SK-N-SH (cell line): Measurements from ENCODE around the gene ZNF487. TPM values are rescaled to one million over a fixed set of nuclear protein-coding genes. Genes with fewer than 3 reads are reported as not detected.

Source experiments
- CTCF ChIA-PET: fragments of 300-600, 350-600 bp; formaldehyde crosslinking; extraction: SDS; loops from one replicate; lab custom pipeline; 2021; lab: Yijun Ruan, JAX
- POLR2A ChIA-PET: fragments of 350-600 bp; sonication (Branson Sonifier 250); formaldehyde crosslinking; extraction: SDS; loops from one replicate; lab custom pipeline; 2020; ENCODE audit warnings: antibody characterized with exemption, inconsistent platforms; lab: Yijun Ruan, JAX
- DNase-seq: peaks from one replicate; pipeline ENCODE4 v3.0.0; 2012
- H2AFZ ChIP-seq: fragments of 200-600 bp; sonication (generic); 2 replicates; pipeline ENCODE4 v1.8.1; 2016; ENCODE audit warnings: antibody characterized with exemption, mild to moderate bottlenecking, low read depth
- H3F3A ChIP-seq: fragments of 200-600 bp; sonication (generic); replicated peaks from 2 replicates; pipeline ENCODE3; 2016; ENCODE audit warnings: antibody characterized with exemption, mild to moderate bottlenecking; ENCODE audit not compliant: insufficient read depth
- H3K27ac ChIP-seq, 2 experiments: fragments of 200-500 bp in 1 of 2; fragments of 200-600 bp in 1 of 2; sonication (Bioruptor generic) in 1 of 2; sonication (generic), shearing (Covaris generic) in 1 of 2; 2 replicates each; pipeline versions ENCODE4 v1.5.1 to v1.6.1; 2014 to 2016; ENCODE audit warnings: low read depth in 2 of 2, inconsistent platforms in 1 of 2, low read length in 1 of 2, mild to moderate bottlenecking in 1 of 2, mixed read lengths in 1 of 2
- H3K27me3 ChIP-seq: fragments of 200-600 bp; sonication (generic), shearing (Covaris generic); 2 replicates; pipeline ENCODE4 v1.6.1; 2016; ENCODE audit warnings: mixed run types; ENCODE audit not compliant: insufficient read depth
- H3K36me3 ChIP-seq, 2 experiments: fragments of 200-500 bp in 1 of 2; fragments of 200-600 bp in 1 of 2; sonication (Bioruptor generic) in 1 of 2; sonication (generic) in 1 of 2; replicated peaks in 1 of 2; 2 replicates each; pipeline versions ENCODE3 to v1.5.1; 2014 to 2016; ENCODE audit warnings: low read length in 1 of 2, mild to moderate bottlenecking in 1 of 2; ENCODE audit not compliant: insufficient read depth in 2 of 2, control insufficient read depth in 1 of 2
- H3K4me1 ChIP-seq, 2 experiments: fragments of 200-500 bp in 1 of 2; fragments of 200-600 bp in 1 of 2; sonication (Bioruptor generic) in 1 of 2; sonication (generic), shearing (Covaris generic) in 1 of 2; 2 replicates each; pipeline versions ENCODE4 v1.5.1 to v1.6.1; 2014 to 2016; ENCODE audit warnings: low read depth in 1 of 2, low read length in 1 of 2, mixed run types in 1 of 2; ENCODE audit not compliant: insufficient read depth in 2 of 2, control insufficient read depth in 1 of 2
- H3K4me2 ChIP-seq: fragments of 200-600 bp; sonication (generic), shearing (Covaris generic); 2 replicates; pipeline ENCODE4 v1.6.1; 2017; ENCODE audit warnings: mixed run types
- H3K4me3 ChIP-seq, 2 experiments: fragments of 200-500 bp in 1 of 2; fragments of 200-600 bp in 1 of 2; sonication (Bioruptor generic) in 1 of 2; sonication (generic), shearing (Covaris generic) in 1 of 2; 2 replicates each; pipeline versions ENCODE4 v1.5.1 to v1.8.1; 2014 to 2016; ENCODE audit warnings: low read depth in 2 of 2, inconsistent platforms in 1 of 2, low read length in 1 of 2, mild to moderate bottlenecking in 1 of 2, mixed read lengths in 1 of 2, moderate library complexity in 1 of 2
- H3K79me2 ChIP-seq: fragments of 200-600 bp; sonication (generic); 2 replicates; pipeline ENCODE4 v1.8.1; 2017; ENCODE audit warnings: mild to moderate bottlenecking; ENCODE audit not compliant: insufficient read depth
- H3K9ac ChIP-seq: fragments of 200-600 bp; sonication (generic); 2 replicates; pipeline ENCODE4 v1.6.1; 2017; ENCODE audit warnings: mixed run types
- H3K9me2 ChIP-seq: fragments of 200-600 bp; sonication (generic); 2 replicates; pipeline ENCODE4 v1.6.1; 2017; ENCODE audit warnings: mixed run types
- H3K9me3 ChIP-seq: fragments of 200-600 bp; sonication (generic); 2 replicates; pipeline ENCODE4 v1.6.1; 2017; ENCODE audit warnings: mixed run types, mild to moderate bottlenecking, moderate library complexity
- H4K20me1 ChIP-seq: fragments of 200-600 bp; sonication (generic); 2 replicates; pipeline ENCODE4 v1.6.1; 2017; ENCODE audit warnings: mild to moderate bottlenecking, mixed run types; ENCODE audit not compliant: insufficient read depth
- ELF1 ChIP-seq: IDR thresholded peaks from 2 replicates; pipeline ENCODE4 v1.4.0; 2012
- EP300 ChIP-seq, 2 experiments: IDR thresholded peaks; 2 replicates each; pipeline versions ENCODE4 v1.4.0 to v1.6.1; 2012; ENCODE audit warnings: borderline replicate concordance in 1 of 2, low read depth in 1 of 2, low read length in 1 of 2
- FOXM1 ChIP-seq: IDR thresholded peaks from 2 replicates; pipeline ENCODE4 v1.4.0; 2012; ENCODE audit warnings: low read depth, mild to moderate bottlenecking
- GABPA ChIP-seq: IDR thresholded peaks from 2 replicates; pipeline ENCODE4 v1.4.0; 2012; ENCODE audit warnings: low read depth, mild to moderate bottlenecking
- MEF2A ChIP-seq: IDR thresholded peaks from 2 replicates; pipeline ENCODE4 v1.4.0; 2012; ENCODE audit warnings: low read depth, borderline replicate concordance
- MXI1 ChIP-seq: IDR thresholded peaks from 2 replicates; pipeline ENCODE4 v1.6.1; 2012; ENCODE audit warnings: mild to moderate bottlenecking, low read depth, low read length, improper control_type of control experiment
- NFIC ChIP-seq: IDR thresholded peaks from 2 replicates; pipeline ENCODE4 v1.4.0; 2012; ENCODE audit warnings: borderline replicate concordance
- NRF1 ChIP-seq: IDR thresholded peaks from 2 replicates; pipeline ENCODE4 v1.6.1; 2012; ENCODE audit warnings: low read depth, mild to moderate bottlenecking, low read length
- RCOR1 ChIP-seq: fragments of 150-350 bp; IDR thresholded peaks from 2 replicates; pipeline ENCODE4 v1.6.1; 2017; ENCODE audit warnings: antibody characterized with exemption, low read length
- RFX5 ChIP-seq: IDR thresholded peaks from 2 replicates; pipeline ENCODE4 v1.6.1; 2012; ENCODE audit warnings: mild to moderate bottlenecking, improper control_type of control experiment, low read length
- RXRA ChIP-seq: IDR thresholded peaks from 2 replicates; pipeline ENCODE4 v1.4.0; 2012; ENCODE audit warnings: low read depth, mild to moderate bottlenecking, borderline replicate concordance
- SIN3A ChIP-seq: IDR thresholded peaks from 2 replicates; pipeline ENCODE4 v1.6.1; 2012; ENCODE audit warnings: low read depth, mild to moderate bottlenecking, low read length, moderate library complexity, borderline replicate concordance
- SMC3 ChIP-seq: IDR thresholded peaks from 2 replicates; pipeline ENCODE4 v1.6.1; 2012; ENCODE audit warnings: low read depth, low read length, improper control_type of control experiment
- TAF1 ChIP-seq: IDR thresholded peaks from 2 replicates; pipeline ENCODE4 v1.6.1; 2012; ENCODE audit warnings: low read depth, mild to moderate bottlenecking, low read length, moderate library complexity, borderline replicate concordance
- TEAD4 ChIP-seq: IDR thresholded peaks from 2 replicates; pipeline ENCODE4 v1.4.0; 2012; ENCODE audit warnings: mild to moderate bottlenecking, borderline replicate concordance; ENCODE audit not compliant: insufficient read depth
- YY1 ChIP-seq: IDR thresholded peaks from 2 replicates; pipeline ENCODE4 v1.4.0; 2012; ENCODE audit warnings: low read depth, mild to moderate bottlenecking
- WGBS: methylation state at CpG from one replicate; pipeline ENCODE4 v1.1.6; 2017; ENCODE audit warnings: low lambda C conversion rate; 5-methylcytosine and 5-hydroxymethylcytosine counted together
- polyA plus RNA-seq, 3 experiments: library from polyadenylated mRNA; depleted of rRNA; stranded (reverse); fragments of >200 nt; gene quantifications; 2 replicates each; pipeline ENCODE4 v1.2.3, GENCODE V29; 2012
- TF ChIP-seq, protein P1 (sequence below): IDR thresholded peaks from 2 replicates; pipeline ENCODE4 v1.4.0; 2012; ENCODE audit warnings: low read depth, borderline replicate concordance
- TF ChIP-seq, protein P2 (sequence below): fragments of 200-600 bp; sonication (generic); IDR thresholded peaks from 2 replicates; pipeline ENCODE4 v1.6.1; 2017; ENCODE audit warnings: antibody characterized with exemption, mild to moderate bottlenecking, moderate library complexity
- TF ChIP-seq, protein P3 (sequence below): fragments of 150-350 bp; IDR thresholded peaks from 2 replicates; pipeline ENCODE4 v1.6.1; 2017; ENCODE audit warnings: antibody characterized with exemption, low read length, low read depth, borderline replicate concordance
- TF ChIP-seq, protein P4 (sequence below): IDR thresholded peaks from 2 replicates; pipeline ENCODE4 v1.4.0; 2012; ENCODE audit warnings: low read depth
- TF ChIP-seq, protein P5 (sequence below): fragments of 150-350 bp; IDR thresholded peaks from 2 replicates; pipeline ENCODE4 v1.6.1; 2016; ENCODE audit warnings: mild to moderate bottlenecking, low read depth, low read length

ZNF487 gene
- polyA plus RNA-seq, 1 of the 3 experiments (the other 2 are of a cell fraction): 2.7 TPM

DNA sequence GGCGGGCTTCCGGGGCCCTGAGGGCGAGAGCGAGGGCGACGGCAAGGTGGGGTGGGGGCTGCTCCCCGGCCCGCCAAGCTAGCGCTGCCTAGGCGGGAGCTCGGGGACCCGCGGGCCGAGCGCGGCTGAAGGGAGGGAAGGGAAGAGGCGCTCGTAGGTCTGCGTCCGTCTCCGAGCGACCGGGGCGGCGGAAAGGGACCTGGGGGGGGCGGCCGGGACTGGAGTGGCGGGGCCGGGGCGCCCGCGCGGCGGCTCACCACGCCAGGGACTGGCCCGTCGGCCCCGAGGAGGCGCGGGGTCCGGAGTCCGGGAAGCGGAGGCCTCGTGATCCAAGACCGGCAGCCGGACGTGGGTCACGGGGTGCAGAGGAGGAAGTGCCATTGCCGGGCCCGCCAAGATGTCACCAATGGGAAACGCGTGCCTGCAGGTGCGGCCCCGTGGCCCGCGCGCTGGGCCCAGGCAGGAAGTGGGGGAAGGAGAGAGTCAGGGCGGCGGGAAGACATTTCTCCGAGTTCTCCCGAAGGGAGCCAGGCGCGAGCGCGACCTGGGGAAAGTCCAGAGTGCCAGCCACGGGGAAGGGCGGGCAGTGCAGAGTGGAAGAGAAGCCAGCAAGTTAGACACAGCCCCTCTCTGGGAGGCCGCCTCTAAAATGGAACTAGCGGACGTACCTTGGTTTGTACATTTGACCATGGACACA is 39.8 kb upstream of the ZNF487 start:
- H3K4me1 ChIP-seq: peaks cover 20 to 46% of the 10 kb centered on the region in 2 experiments
- CTCF ChIA-PET: interaction anchor here (1.4 kb wide), 1 partner anchor 11 kb away, joined by 4 read pairs; no protein-coding TSS in a partner anchor

More for the DNA sequence above, 39.8 kb upstream of the ZNF487 start:
- H3K9ac ChIP-seq: peak overlapping the region; percentile 88; the same call in 1 of the 2 replicates
- no peaks in the 10 kb centered on the region for H3K27me3 ChIP-seq
- TF ChIP-seq ELF1 (peak; percentile 74), RXRA (no peak), NRF1 (no peak), YY1 (0 out of 2 replicates have a peak, but pooled peaks have one; percentile 17), GABPA (peak; percentile 61), EP300 (IDR thresholded peaks at IDR 0.05; ENCODE audit: borderline replicate concordance in 1 of 2, low read depth in 1 of 2, low read length in 1 of 2) (no peak; a peak in 1 of 4 replicates), SIN3A (peak; percentile 88; the same call in 1 of the 2 replicates), RFX5 (no peak), TAF1 (peak; percentile 40; the same call in 1 of the 2 replicates), TEAD4 (no peak), MXI1 (peak; percentile 96), MEF2A (no peak), RCOR1 (no peak), FOXM1 (no peak), SMC3 (no peak), NFIC (no peak; the same call in 1 of the 2 replicates)
- TF ChIP-seq, protein P1, sequence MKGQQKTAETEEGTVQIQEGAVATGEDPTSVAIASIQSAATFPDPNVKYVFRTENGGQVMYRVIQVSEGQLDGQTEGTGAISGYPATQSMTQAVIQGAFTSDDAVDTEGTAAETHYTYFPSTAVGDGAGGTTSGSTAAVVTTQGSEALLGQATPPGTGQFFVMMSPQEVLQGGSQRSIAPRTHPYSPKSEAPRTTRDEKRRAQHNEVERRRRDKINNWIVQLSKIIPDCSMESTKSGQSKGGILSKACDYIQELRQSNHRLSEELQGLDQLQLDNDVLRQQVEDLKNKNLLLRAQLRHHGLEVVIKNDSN: peak; percentile 88
- TF ChIP-seq, protein P2, sequence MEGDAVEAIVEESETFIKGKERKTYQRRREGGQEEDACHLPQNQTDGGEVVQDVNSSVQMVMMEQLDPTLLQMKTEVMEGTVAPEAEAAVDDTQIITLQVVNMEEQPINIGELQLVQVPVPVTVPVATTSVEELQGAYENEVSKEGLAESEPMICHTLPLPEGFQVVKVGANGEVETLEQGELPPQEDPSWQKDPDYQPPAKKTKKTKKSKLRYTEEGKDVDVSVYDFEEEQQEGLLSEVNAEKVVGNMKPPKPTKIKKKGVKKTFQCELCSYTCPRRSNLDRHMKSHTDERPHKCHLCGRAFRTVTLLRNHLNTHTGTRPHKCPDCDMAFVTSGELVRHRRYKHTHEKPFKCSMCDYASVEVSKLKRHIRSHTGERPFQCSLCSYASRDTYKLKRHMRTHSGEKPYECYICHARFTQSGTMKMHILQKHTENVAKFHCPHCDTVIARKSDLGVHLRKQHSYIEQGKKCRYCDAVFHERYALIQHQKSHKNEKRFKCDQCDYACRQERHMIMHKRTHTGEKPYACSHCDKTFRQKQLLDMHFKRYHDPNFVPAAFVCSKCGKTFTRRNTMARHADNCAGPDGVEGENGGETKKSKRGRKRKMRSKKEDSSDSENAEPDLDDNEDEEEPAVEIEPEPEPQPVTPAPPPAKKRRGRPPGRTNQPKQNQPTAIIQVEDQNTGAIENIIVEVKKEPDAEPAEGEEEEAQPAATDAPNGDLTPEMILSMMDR: no peak
- TF ChIP-seq, protein P3, sequence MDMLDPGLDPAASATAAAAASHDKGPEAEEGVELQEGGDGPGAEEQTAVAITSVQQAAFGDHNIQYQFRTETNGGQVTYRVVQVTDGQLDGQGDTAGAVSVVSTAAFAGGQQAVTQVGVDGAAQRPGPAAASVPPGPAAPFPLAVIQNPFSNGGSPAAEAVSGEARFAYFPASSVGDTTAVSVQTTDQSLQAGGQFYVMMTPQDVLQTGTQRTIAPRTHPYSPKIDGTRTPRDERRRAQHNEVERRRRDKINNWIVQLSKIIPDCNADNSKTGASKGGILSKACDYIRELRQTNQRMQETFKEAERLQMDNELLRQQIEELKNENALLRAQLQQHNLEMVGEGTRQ: 0 out of 2 replicates have a peak, but pooled peaks have one; percentile 55
- TF ChIP-seq, protein P4, sequence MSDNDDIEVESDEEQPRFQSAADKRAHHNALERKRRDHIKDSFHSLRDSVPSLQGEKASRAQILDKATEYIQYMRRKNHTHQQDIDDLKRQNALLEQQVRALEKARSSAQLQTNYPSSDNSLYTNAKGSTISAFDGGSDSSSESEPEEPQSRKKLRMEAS: peak; percentile 94
- TF ChIP-seq, protein P5, sequence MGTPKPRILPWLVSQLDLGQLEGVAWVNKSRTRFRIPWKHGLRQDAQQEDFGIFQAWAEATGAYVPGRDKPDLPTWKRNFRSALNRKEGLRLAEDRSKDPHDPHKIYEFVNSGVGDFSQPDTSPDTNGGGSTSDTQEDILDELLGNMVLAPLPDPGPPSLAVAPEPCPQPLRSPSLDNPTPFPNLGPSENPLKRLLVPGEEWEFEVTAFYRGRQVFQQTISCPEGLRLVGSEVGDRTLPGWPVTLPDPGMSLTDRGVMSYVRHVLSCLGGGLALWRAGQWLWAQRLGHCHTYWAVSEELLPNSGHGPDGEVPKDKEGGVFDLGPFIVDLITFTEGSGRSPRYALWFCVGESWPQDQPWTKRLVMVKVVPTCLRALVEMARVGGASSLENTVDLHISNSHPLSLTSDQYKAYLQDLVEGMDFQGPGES: no peak
- peak overlapping the region; percentile 61 to 63 for H3K4me3 ChIP-seq
- H3K79me2 ChIP-seq: peaks cover 96% of the 10 kb centered on the region
- WGBS: under 1% methylated on average over 28 of the region's 70 CpGs
- peak; percentile 92 for DNase-seq
- peaks cover 89% of the 10 kb centered on the region for H4K20me1 ChIP-seq
- H3K27ac ChIP-seq: peak overlapping the region; percentile 76 to 92
- H3F3A ChIP-seq: peaks cover 33% of the 10 kb centered on the region
- POLR2A ChIA-PET: interaction anchor here (0.8 to 1.2 kb wide), 4 partner anchors 11 to 321 kb away, joined by 3 to 11 read pairs (median 4); partner anchors contain the start of gene HNRNPF
- H3K36me3 ChIP-seq: peaks cover 26 to 36% of the 10 kb centered on the region in 2 experiments
- H3K4me2 ChIP-seq: peak overlapping the region; percentile 86
- no peaks in the 10 kb centered on the region for H3K9me2 ChIP-seq
- H2AFZ ChIP-seq: no peak overlapping the region
- no peaks in the 10 kb centered on the region for H3K9me3 ChIP-seq
